Measurements from ENCODE around the gene RBFOX2. TPM values are rescaled to one million over a fixed set of nuclear protein-coding genes. Genes with fewer than 3 reads are reported as not detected.

The RBFOX2 gene
- total RNA-seq, 1 donor from 2014 or later: 58.1 TPM

DNA sequence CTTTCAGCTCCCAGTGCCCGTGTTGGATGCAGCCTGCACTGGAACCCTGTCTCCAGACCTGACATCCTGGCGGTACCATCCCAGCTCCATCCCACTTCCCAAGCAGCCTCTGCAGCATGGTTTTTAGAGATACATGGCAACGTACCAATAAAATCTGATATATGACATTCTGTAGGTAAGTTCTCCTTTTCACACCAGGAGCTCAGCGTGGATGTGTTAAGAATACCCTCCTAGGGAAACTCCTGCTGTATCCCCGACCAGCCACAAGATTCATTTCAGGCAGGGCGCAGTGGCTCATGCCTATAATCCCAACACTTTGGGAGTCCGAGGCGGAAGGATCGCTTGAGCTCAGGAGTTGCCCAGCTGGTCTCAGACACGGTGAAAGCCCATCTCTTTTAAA lies 295.6 kb downstream of the RBFOX2 start:
- Histone ChIP-seq H3K4me3 (no peak overlapping the region), H3K4me1 (no peaks in the 10 kb centered on the region), H3K27me3 (no peaks in the 10 kb centered on the region), H3K9me3 (no peaks in the 10 kb centered on the region), H3K36me3 (peaks cover 0 to 5% of the 10 kb centered on the region in 2 donors), H3K27ac (no peak overlapping the region)
- intact Hi-C loops (cut with DNase I): no loop called here
- DNase-seq (ENCODE audit: low spot score in 2 of 2): no peak
- TF ChIP-seq CTCF (IDR thresholded peaks at IDR 0.05): no peak

- no peaks in the 10 kb centered on the region for H3K4me1 ChIP-seq
- no peaks in the 10 kb centered on the region for H3K9me3 ChIP-seq
- no peak for TF ChIP-seq CTCF (IDR thresholded peaks at IDR 0.05)
- H3K36me3 ChIP-seq: no peaks in the 10 kb centered on the region
- H3K27me3 ChIP-seq: no peaks in the 10 kb centered on the region
- no peak overlapping the region for H3K4me3 ChIP-seq
- intact Hi-C loops (cut with DNase I): no loop called here
- DNase-seq (ENCODE audit: low spot score in 2 of 2): no peak
- H3K27ac ChIP-seq: no peak overlapping the region
Observed at GRCh38 chr22:35732116-35732515, 296.5 kb downstream of the RBFOX2 start.

- no peak for DNase-seq (ENCODE audit: low spot score in 2 of 2)
- TF ChIP-seq CTCF (IDR thresholded peaks at IDR 0.05): no peak
- Histone ChIP-seq H3K27ac (no peak overlapping the region), H3K36me3 (no peaks in the 10 kb centered on the region), H3K9me3 (no peaks in the 10 kb centered on the region), H3K27me3 (no peaks in the 10 kb centered on the region), H3K4me1 (no peaks in the 10 kb centered on the region), H3K4me3 (no peak overlapping the region)
- intact Hi-C loops (cut with DNase I): no loop called here
Observed at GRCh38 chr22:35731321-35731720, 297.3 kb downstream of the RBFOX2 start.

- intact Hi-C loops (cut with DNase I): no loop called here
- no peaks in the 10 kb centered on the region for H3K27me3 ChIP-seq
- TF ChIP-seq CTCF (IDR thresholded peaks at IDR 0.05): no peak
- no peaks in the 10 kb centered on the region for H3K9me3 ChIP-seq
- H3K4me1 ChIP-seq: no peaks in the 10 kb centered on the region
- H3K36me3 ChIP-seq: no peaks in the 10 kb centered on the region
- no peak overlapping the region for H3K27ac ChIP-seq
- no peak overlapping the region for H3K4me3 ChIP-seq
- DNase-seq (ENCODE audit: low spot score in 2 of 2): no peak
Observed at GRCh38 chr22:35729309-35729698, 299.3 kb downstream of the RBFOX2 start.

DNA sequence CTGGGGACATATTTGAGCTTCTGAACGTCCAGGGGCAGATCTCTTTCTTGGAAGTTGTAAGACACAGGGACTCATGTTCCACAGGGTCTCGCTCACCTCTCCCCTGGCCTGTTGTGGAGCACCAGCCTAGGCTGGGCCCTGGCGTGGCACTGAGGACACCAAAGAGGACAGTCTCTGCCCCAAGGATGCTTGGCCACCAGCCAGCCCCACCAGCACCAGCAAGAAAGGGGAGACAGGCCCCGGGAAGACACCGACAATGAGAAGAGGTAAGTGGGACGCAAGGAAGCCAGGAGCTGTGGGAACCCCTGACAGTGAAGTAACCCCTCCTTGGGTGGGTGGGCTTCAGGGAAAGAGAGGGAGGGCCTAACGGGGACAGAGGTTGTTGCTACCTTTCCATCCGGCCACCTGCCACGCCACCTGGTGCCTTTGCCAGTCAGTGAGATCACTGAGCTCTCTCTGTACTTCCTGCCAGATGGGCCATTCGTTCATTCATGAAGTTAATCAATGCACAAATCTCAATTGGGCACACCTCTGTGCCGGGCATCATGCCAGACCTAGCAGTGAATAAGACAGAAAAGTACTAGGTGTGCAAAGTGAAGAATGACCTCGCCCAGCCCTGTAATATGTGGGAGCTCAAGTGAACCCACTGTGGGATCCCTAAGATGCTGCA lies 299.9 kb downstream of the RBFOX2 start:
- intact Hi-C loops (cut with DNase I): no loop called here
- no peak for DNase-seq (ENCODE audit: low spot score in 2 of 2)
- no peaks in the 10 kb centered on the region for H3K36me3 ChIP-seq
- no peaks in the 10 kb centered on the region for H3K9me3 ChIP-seq
- no peaks in the 10 kb centered on the region for H3K27me3 ChIP-seq
- H3K27ac ChIP-seq: no peak overlapping the region
- no peak overlapping the region for H3K4me3 ChIP-seq
- no peaks in the 10 kb centered on the region for H3K4me1 ChIP-seq
- TF ChIP-seq CTCF (IDR thresholded peaks at IDR 0.05): no peak

GRCh38 chr22:35727436-35727835 lies 301.2 kb downstream of the RBFOX2 start:
- no peak for DNase-seq (ENCODE audit: low spot score in 2 of 2)
- H3K36me3 ChIP-seq: no peaks in the 10 kb centered on the region
- no peak overlapping the region for H3K4me3 ChIP-seq
- no peaks in the 10 kb centered on the region for H3K9me3 ChIP-seq
- intact Hi-C loops (cut with DNase I): no loop called here
- H3K27me3 ChIP-seq: no peaks in the 10 kb centered on the region
- H3K27ac ChIP-seq: no peak overlapping the region
- no peaks in the 10 kb centered on the region for H3K4me1 ChIP-seq
- no peak for TF ChIP-seq CTCF (IDR thresholded peaks at IDR 0.05)

Data from ascending aorta (tissue), 2 donors.